ENCODE measurements around the gene SH3GL3. TPM values are rescaled to one million over a fixed set of nuclear protein-coding genes. Genes with fewer than 3 reads are reported as not detected.

Gene SH3GL3
- total RNA-seq, 1 donor from 2014 or later, result 9.5 TPM

- DNase-seq, result no peak
Measured at GRCh38 chr15:83462953-83463433, 15.9 kb downstream of the SH3GL3 start.

GRCh38 chr15:83470887-83471286 is 23.7 kb downstream of the SH3GL3 start:
- DNase-seq, result no peak

GRCh38 chr15:83471307-83471866 is 24.2 kb downstream of the SH3GL3 start:
- DNase-seq, result no peak

- DNase-seq, result no peak
Measured at GRCh38 chr15:83472151-83472550, 25.0 kb downstream of the SH3GL3 start.

GRCh38 chr15:83472797-83473196 is 25.7 kb downstream of the SH3GL3 start:
- no peak for DNase-seq

GRCh38 chr15:83474578-83474977 is 27.4 kb downstream of the SH3GL3 start:
- no peak for DNase-seq

GRCh38 chr15:83475551-83475950 is 28.4 kb downstream of the SH3GL3 start:
- peak; percentile 24 for DNase-seq

GRCh38 chr15:83476066-83476465 is 28.9 kb downstream of the SH3GL3 start:
- no peak for DNase-seq

GRCh38 chr15:83476708-83477107 is 29.6 kb downstream of the SH3GL3 start:
- DNase-seq, result no peak

- peak; percentile 87 for DNase-seq
Measured at GRCh38 chr15:83477172-83477807, 30.1 kb downstream of the SH3GL3 start.

GRCh38 chr15:83477808-83478537 is 30.8 kb downstream of the SH3GL3 start:
- no peak for DNase-seq

GRCh38 chr15:83483612-83484011 is 36.5 kb downstream of the SH3GL3 start:
- DNase-seq, result no peak

- no peak for DNase-seq
Measured at GRCh38 chr15:83484636-83485035, 37.5 kb downstream of the SH3GL3 start.

- no peak for DNase-seq
Measured at GRCh38 chr15:83486363-83486762, 39.2 kb downstream of the SH3GL3 start.

GRCh38 chr15:83487519-83487918 is 40.4 kb downstream of the SH3GL3 start:
- DNase-seq, result no peak

- no peak for DNase-seq
Measured at GRCh38 chr15:83489690-83490089, 42.5 kb downstream of the SH3GL3 start.

- no peak for DNase-seq
Measured at GRCh38 chr15:83491486-83491885, 44.3 kb downstream of the SH3GL3 start.

- no peak for DNase-seq
Measured at GRCh38 chr15:83496766-83497165, 49.6 kb downstream of the SH3GL3 start.

GRCh38 chr15:83498374-83498773 is 51.2 kb downstream of the SH3GL3 start:
- no peak for DNase-seq

GRCh38 chr15:83498801-83499200 is 51.7 kb downstream of the SH3GL3 start:
- no peak for DNase-seq

GRCh38 chr15:83499476-83499875 is 52.3 kb downstream of the SH3GL3 start:
- no peak for DNase-seq

GRCh38 chr15:83503595-83504364 is 56.6 kb downstream of the SH3GL3 start:
- DNase-seq, result no peak

GRCh38 chr15:83504365-83504764 is 57.2 kb downstream of the SH3GL3 start:
- no peak for DNase-seq

Measured in skin of body (tissue), 2 donors.